Measurements from ENCODE around the gene GPD1L.

Gene GPD1L

GRCh38 chr3:32140943-32141342, 34.5 kb downstream of the GPD1L start:
- no peak for DNase-seq

- DNase-seq = peak; percentile 7 to 15
These were observed 37.7 kb downstream of the GPD1L start for GRCh38 chr3:32143849-32144757.

- DNase-seq = no peak
These were observed 40.4 kb downstream of the GPD1L start for GRCh38 chr3:32146746-32147211.

- DNase-seq = no peak
These were observed 41.1 kb downstream of the GPD1L start for GRCh38 chr3:32147509-32147908.

- DNase-seq = no peak
These were observed 41.5 kb downstream of the GPD1L start for GRCh38 chr3:32147933-32148332.

GRCh38 chr3:32148351-32148750, 41.9 kb downstream of the GPD1L start:
- DNase-seq = no peak

GRCh38 chr3:32153414-32154204, 47.2 kb downstream of the GPD1L start:
- no peak for DNase-seq

GRCh38 chr3:32154205-32154579, 47.8 kb downstream of the GPD1L start:
- no peak for DNase-seq

GRCh38 chr3:32155117-32155516, 48.7 kb downstream of the GPD1L start:
- DNase-seq = no peak

- DNase-seq = no peak
These were observed 51.3 kb downstream of the GPD1L start for GRCh38 chr3:32157600-32158264.

- no peak for DNase-seq
These were observed 54.3 kb downstream of the GPD1L start for GRCh38 chr3:32160706-32161214.

GRCh38 chr3:32165442-32165841, 59.0 kb downstream of the GPD1L start:
- DNase-seq = no peak

GRCh38 chr3:32166654-32167053, 60.2 kb downstream of the GPD1L start:
- no peak for DNase-seq

- DNase-seq = no peak
These were observed 66.0 kb downstream of the GPD1L start for GRCh38 chr3:32172420-32172819.

GRCh38 chr3:32175607-32176197, 69.3 kb downstream of the GPD1L start:
- DNase-seq = peak; percentile 21 to 44

- peak; percentile 15 to 43 for DNase-seq
These were observed 70.7 kb downstream of the GPD1L start for GRCh38 chr3:32176989-32177701.

- DNase-seq = peak in 1 of 2 experiments; percentile 44
These were observed 71.3 kb downstream of the GPD1L start for GRCh38 chr3:32177702-32178198.

- no peak for DNase-seq
These were observed 73.8 kb downstream of the GPD1L start for GRCh38 chr3:32180141-32180784.

- no peak for DNase-seq
These were observed 74.9 kb downstream of the GPD1L start for GRCh38 chr3:32181365-32181764.

GRCh38 chr3:32181796-32182195, 75.4 kb downstream of the GPD1L start:
- DNase-seq = no peak

- no peak for DNase-seq
These were observed 77.8 kb downstream of the GPD1L start for GRCh38 chr3:32184187-32184730.
